Measurements from ENCODE around the gene FGFBP2. TPM values are rescaled to one million over a fixed set of nuclear protein-coding genes. Genes with fewer than 3 reads are reported as not detected.

Gene FGFBP2
- total RNA-seq, 1 donor from 2014 or later, result not detected

DNA sequence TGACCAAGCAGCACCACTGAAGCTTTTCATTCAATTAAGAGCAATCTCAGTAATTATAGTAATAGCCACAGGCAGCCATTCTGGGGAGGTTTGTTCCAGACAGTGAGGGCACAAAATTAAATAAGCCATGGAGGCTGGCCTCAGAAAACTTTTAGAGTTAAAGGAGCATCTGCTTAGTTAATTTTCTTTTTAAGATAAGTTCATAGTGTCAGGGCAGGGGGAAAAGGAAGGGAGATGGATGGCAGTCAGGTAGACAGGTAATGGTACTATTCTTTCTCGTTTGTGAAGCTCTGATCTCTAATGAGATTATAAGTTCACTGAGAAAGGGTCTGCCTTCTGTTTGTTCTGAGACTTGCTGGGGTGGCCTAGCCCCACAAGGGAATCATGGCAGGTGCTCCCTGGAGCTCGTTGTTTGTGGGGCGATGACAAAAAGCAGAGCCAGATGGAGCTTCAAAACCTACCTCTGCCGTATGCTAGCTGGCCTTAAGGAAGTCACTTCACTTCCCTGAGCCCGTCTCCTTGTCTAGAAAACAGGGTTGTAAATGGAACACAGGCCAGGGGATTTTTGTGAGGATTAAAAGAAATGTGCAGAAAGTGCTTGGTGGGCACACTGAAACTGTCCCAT, 44.6 kb upstream of the FGFBP2 start:
- Histone ChIP-seq H3K4me1 (ENCODE audit: insufficient read depth, low read length) (no peaks in the 10 kb centered on the region), H3K4me2 (ENCODE audit: low read length) (no peak overlapping the region), H3K9me3 (ENCODE audit: insufficient read depth, low read depth, low read length) (no peaks in the 10 kb centered on the region), H3K27ac (ENCODE audit: low read depth, low read length) (no peak overlapping the region), H4K20me1 (ENCODE audit: insufficient read depth, low read length) (no peaks in the 10 kb centered on the region), H3K79me2 (ENCODE audit: insufficient read depth, low read length) (no peaks in the 10 kb centered on the region), H3K4me3 (ENCODE audit: insufficient read depth, low read depth, low read length) (no peak overlapping the region), H3K36me3 (ENCODE audit: insufficient read depth, low read length) (no peaks in the 10 kb centered on the region), H2AFZ (ENCODE audit: low read depth, low read length) (no peak overlapping the region), H3K9ac (ENCODE audit: low read length) (no peak overlapping the region), H3K27me3 (ENCODE audit: insufficient read depth, low read length) (peaks cover 9% of the 10 kb centered on the region)
- no peak for TF ChIP-seq EZH2 (IDR thresholded peaks at IDR 0.05; ENCODE audit: insufficient read depth, low read length)
- DNase-seq (ENCODE audit: low read depth), result no peak
- no peaks in the 10 kb centered on the region for H3K27me3 Mint-ChIP-seq (ENCODE audit: low read depth, unreplicated experiment)
- no peak for FAIRE-seq
- no peaks in the 10 kb centered on the region for H3K4me1 Mint-ChIP-seq (ENCODE audit: low read depth, unreplicated experiment)
- H3K9me3 Mint-ChIP-seq (ENCODE audit: unreplicated experiment), result no peaks in the 10 kb centered on the region
- H3K27ac Mint-ChIP-seq (ENCODE audit: unreplicated experiment), result no peak overlapping the region
- no peak overlapping the region for H3K4me3 Mint-ChIP-seq (ENCODE audit: unreplicated experiment)
- H3K36me3 Mint-ChIP-seq (ENCODE audit: low read depth, unreplicated experiment), result peaks cover 7% of the 10 kb centered on the region

DNA sequence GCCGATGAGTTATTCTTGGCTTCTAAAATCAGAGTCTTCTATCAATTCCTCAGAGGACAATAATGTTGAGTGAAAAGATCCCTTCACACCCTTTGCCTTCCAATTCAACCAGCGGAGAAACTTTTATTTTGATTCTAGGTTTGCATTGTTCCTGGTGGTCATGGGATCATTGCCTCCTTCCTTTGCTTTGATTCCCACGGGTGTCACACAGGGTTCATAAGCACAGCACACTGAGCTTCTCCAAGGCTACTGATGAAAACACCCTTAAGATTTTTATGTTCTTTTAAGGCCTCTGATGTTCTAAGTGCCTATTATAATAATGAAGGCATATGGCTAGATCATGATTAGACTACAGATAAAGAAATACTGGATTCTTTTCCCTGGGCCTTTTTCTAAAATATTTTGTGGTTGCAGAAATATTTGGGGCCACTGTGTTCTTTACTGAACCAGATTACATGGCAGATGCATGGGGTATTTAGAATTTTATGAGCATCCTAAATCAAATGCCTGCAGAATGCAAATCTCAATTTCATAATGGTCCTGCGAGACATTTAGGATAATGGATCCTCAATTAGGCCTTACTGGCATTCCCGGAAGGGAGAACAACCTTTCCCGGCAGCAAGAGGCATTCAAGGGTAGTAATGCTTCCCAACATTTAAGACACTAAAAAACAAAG, 43.9 kb upstream of the FGFBP2 start:
- Histone ChIP-seq H3K4me2 (ENCODE audit: low read length) (no peak overlapping the region), H3K27ac (ENCODE audit: low read depth, low read length) (no peak overlapping the region), H3K36me3 (ENCODE audit: insufficient read depth, low read length) (no peaks in the 10 kb centered on the region), H3K9ac (ENCODE audit: low read length) (no peak overlapping the region), H3K4me3 (ENCODE audit: insufficient read depth, low read depth, low read length) (no peak overlapping the region), H3K27me3 (ENCODE audit: insufficient read depth, low read length) (peaks cover 9% of the 10 kb centered on the region), H4K20me1 (ENCODE audit: insufficient read depth, low read length) (no peaks in the 10 kb centered on the region), H3K9me3 (ENCODE audit: insufficient read depth, low read depth, low read length) (no peaks in the 10 kb centered on the region), H3K79me2 (ENCODE audit: insufficient read depth, low read length) (no peaks in the 10 kb centered on the region), H2AFZ (ENCODE audit: low read depth, low read length) (no peak overlapping the region), H3K4me1 (ENCODE audit: insufficient read depth, low read length) (no peaks in the 10 kb centered on the region)
- Mint-ChIP-seq H3K9me3 (ENCODE audit: unreplicated experiment) (no peaks in the 10 kb centered on the region), H3K36me3 (ENCODE audit: low read depth, unreplicated experiment) (peaks cover 7% of the 10 kb centered on the region), H3K4me3 (ENCODE audit: unreplicated experiment) (no peak overlapping the region), H3K27me3 (ENCODE audit: low read depth, unreplicated experiment) (no peaks in the 10 kb centered on the region), H3K27ac (ENCODE audit: unreplicated experiment) (no peak overlapping the region), H3K4me1 (ENCODE audit: low read depth, unreplicated experiment) (no peaks in the 10 kb centered on the region)
- no peak for TF ChIP-seq EZH2 (IDR thresholded peaks at IDR 0.05; ENCODE audit: insufficient read depth, low read length)
- TF ChIP-seq, protein P1, sequence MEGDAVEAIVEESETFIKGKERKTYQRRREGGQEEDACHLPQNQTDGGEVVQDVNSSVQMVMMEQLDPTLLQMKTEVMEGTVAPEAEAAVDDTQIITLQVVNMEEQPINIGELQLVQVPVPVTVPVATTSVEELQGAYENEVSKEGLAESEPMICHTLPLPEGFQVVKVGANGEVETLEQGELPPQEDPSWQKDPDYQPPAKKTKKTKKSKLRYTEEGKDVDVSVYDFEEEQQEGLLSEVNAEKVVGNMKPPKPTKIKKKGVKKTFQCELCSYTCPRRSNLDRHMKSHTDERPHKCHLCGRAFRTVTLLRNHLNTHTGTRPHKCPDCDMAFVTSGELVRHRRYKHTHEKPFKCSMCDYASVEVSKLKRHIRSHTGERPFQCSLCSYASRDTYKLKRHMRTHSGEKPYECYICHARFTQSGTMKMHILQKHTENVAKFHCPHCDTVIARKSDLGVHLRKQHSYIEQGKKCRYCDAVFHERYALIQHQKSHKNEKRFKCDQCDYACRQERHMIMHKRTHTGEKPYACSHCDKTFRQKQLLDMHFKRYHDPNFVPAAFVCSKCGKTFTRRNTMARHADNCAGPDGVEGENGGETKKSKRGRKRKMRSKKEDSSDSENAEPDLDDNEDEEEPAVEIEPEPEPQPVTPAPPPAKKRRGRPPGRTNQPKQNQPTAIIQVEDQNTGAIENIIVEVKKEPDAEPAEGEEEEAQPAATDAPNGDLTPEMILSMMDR (IDR thresholded peaks at IDR 0.05; ENCODE audit: insufficient read depth, low read depth, low read length), result no peak
- FAIRE-seq (no peak), DNase-seq (ENCODE audit: low read depth) (no peak)

DNA sequence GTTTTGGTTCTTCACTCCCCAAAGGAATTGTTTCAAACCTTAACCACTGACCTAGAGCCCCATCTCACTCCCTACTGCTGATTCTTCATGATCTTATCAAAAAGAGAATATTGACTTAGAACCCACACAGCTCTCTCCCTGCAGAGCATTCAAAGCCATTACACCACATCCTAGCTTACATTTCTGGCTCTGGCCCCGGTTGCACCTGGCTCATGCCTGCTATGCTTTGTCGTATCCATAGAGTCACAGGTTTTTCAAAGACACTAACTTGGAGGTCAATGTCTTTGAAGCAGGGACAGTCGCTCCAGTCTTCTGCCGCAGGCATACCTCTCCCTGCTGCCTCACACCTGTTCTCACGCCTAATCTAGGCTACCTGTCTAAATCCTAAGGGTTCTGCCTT, 42.7 kb upstream of the FGFBP2 start:
- Mint-ChIP-seq H3K27me3 (ENCODE audit: low read depth, unreplicated experiment) (no peaks in the 10 kb centered on the region), H3K4me1 (ENCODE audit: low read depth, unreplicated experiment) (no peaks in the 10 kb centered on the region), H3K4me3 (ENCODE audit: unreplicated experiment) (no peak overlapping the region), H3K27ac (ENCODE audit: unreplicated experiment) (no peak overlapping the region), H3K36me3 (ENCODE audit: low read depth, unreplicated experiment) (peaks cover 5% of the 10 kb centered on the region), H3K9me3 (ENCODE audit: unreplicated experiment) (no peaks in the 10 kb centered on the region)
- Histone ChIP-seq H3K9ac (ENCODE audit: low read length) (no peak overlapping the region), H3K9me3 (ENCODE audit: insufficient read depth, low read depth, low read length) (no peaks in the 10 kb centered on the region), H3K4me1 (ENCODE audit: insufficient read depth, low read length) (no peaks in the 10 kb centered on the region), H2AFZ (ENCODE audit: low read depth, low read length) (no peak overlapping the region), H4K20me1 (ENCODE audit: insufficient read depth, low read length) (no peaks in the 10 kb centered on the region), H3K4me3 (ENCODE audit: insufficient read depth, low read depth, low read length) (no peak overlapping the region), H3K4me2 (ENCODE audit: low read length) (no peak overlapping the region), H3K27ac (ENCODE audit: low read depth, low read length) (no peak overlapping the region), H3K27me3 (ENCODE audit: insufficient read depth, low read length) (peaks cover 6% of the 10 kb centered on the region), H3K36me3 (ENCODE audit: insufficient read depth, low read length) (no peaks in the 10 kb centered on the region), H3K79me2 (ENCODE audit: insufficient read depth, low read length) (no peaks in the 10 kb centered on the region)
- no peak for FAIRE-seq
- DNase-seq (ENCODE audit: low read depth), result no peak
- TF ChIP-seq, protein P1 (IDR thresholded peaks at IDR 0.05; ENCODE audit: insufficient read depth, low read depth, low read length), result no peak
- TF ChIP-seq EZH2 (IDR thresholded peaks at IDR 0.05; ENCODE audit: insufficient read depth, low read length), result no peak

Measured in astrocyte (in vitro differentiated cells and primary cell).